ENCODE results near the gene NRK. TPM values are rescaled to one million over a fixed set of nuclear protein-coding genes. Genes with fewer than 3 reads are reported as not detected.
"Not testable (repeated sequence)": the region's sequence is repeated elsewhere in the genome, so short reads cannot be mapped to it uniquely, and the experiment has no call there.

NRK gene
- total RNA-seq, result 0.25 and 0.26 TPM in 2 replicates

GRCh38 chrX:105822138-105823091 is at the start of gene NRK:
Gene NRK, plus strand, starts transcription at chrX:105822539. Its CDS starts 307 bp downstream, at chrX:105822846.
- peak in 1 of 2 donors; percentile 0 for DNase-seq (ENCODE audit: low read depth in 2 of 2)

- no peak for DNase-seq (ENCODE audit: low read depth in 2 of 2)
Measured at GRCh38 chrX:105773801-105774200, 48.5 kb upstream of the NRK start.

GRCh38 chrX:105775679-105776078 is 46.7 kb upstream of the NRK start:
- DNase-seq (ENCODE audit: low read depth in 2 of 2), result no peak

- DNase-seq (ENCODE audit: low read depth in 2 of 2), result no peak
Measured at GRCh38 chrX:105781804-105782203, 40.5 kb upstream of the NRK start.

GRCh38 chrX:105796877-105797276 is 25.5 kb upstream of the NRK start:
- not testable (repeated sequence) for DNase-seq (ENCODE audit: low read depth in 2 of 2)

- DNase-seq (ENCODE audit: low read depth in 2 of 2), result no peak
Measured at GRCh38 chrX:105803891-105804290, 18.4 kb upstream of the NRK start.

- not testable (repeated sequence) for DNase-seq (ENCODE audit: low read depth in 2 of 2)
Measured at GRCh38 chrX:105805655-105806054, 16.7 kb upstream of the NRK start.

GRCh38 chrX:105816517-105816916 is 5.8 kb upstream of the NRK start:
- DNase-seq (ENCODE audit: low read depth in 2 of 2), result no peak

- DNase-seq (ENCODE audit: low read depth in 2 of 2), result no peak
Measured at GRCh38 chrX:105820247-105820646, 2.1 kb upstream of the NRK start.

- DNase-seq (ENCODE audit: low read depth in 2 of 2), result no peak
Measured at GRCh38 chrX:105821471-105822121, 743 bp upstream of the NRK start.

GRCh38 chrX:105823092-105823455 is 735 bp downstream of the NRK start:
- DNase-seq (ENCODE audit: low read depth in 2 of 2), result no peak

- DNase-seq (ENCODE audit: low read depth in 2 of 2), result no peak
Measured at GRCh38 chrX:105829011-105829410, 6.7 kb downstream of the NRK start.

- peak in 1 of 2 donors; percentile 66 for DNase-seq (ENCODE audit: low read depth in 2 of 2)
Measured at GRCh38 chrX:105837232-105837631, 14.9 kb downstream of the NRK start.

GRCh38 chrX:105845631-105846030 is 23.3 kb downstream of the NRK start:
- DNase-seq (ENCODE audit: low read depth in 2 of 2), result no peak

- DNase-seq (ENCODE audit: low read depth in 2 of 2), result not testable (repeated sequence)
Measured at GRCh38 chrX:105850100-105850499, 27.8 kb downstream of the NRK start.

GRCh38 chrX:105865709-105866108 is 43.4 kb downstream of the NRK start:
- no peak for DNase-seq (ENCODE audit: low read depth in 2 of 2)

- no peak for DNase-seq (ENCODE audit: low read depth in 2 of 2)
Measured at GRCh38 chrX:105869701-105870100, 47.4 kb downstream of the NRK start.

GRCh38 chrX:105870445-105870844 is 48.1 kb downstream of the NRK start:
- DNase-seq (ENCODE audit: low read depth in 2 of 2), result no peak

- no peak for DNase-seq (ENCODE audit: low read depth in 2 of 2)
Measured at GRCh38 chrX:105872941-105873340, 50.6 kb downstream of the NRK start.

- no peak for DNase-seq (ENCODE audit: low read depth in 2 of 2)
Measured at GRCh38 chrX:105874790-105875189, 52.5 kb downstream of the NRK start.

- peak in 1 of 2 donors; percentile 0 for DNase-seq (ENCODE audit: low read depth in 2 of 2)
Measured at GRCh38 chrX:105876658-105877057, 54.3 kb downstream of the NRK start.

GRCh38 chrX:105880491-105880890 is 58.2 kb downstream of the NRK start:
- DNase-seq (ENCODE audit: low read depth in 2 of 2), result no peak

Data from dermis microvascular lymphatic vessel endothelial cell (primary cell).